ENCODE measurements around the gene RNU1-3. TPM values are rescaled to one million over a fixed set of nuclear protein-coding genes. Genes with fewer than 3 reads are reported as not detected.
"Not testable (repeated sequence)": the region's sequence is repeated elsewhere in the genome, so short reads cannot be mapped to it uniquely, and the experiment has no call there.

The RNU1-3 gene
- total RNA-seq, result under 0.01 TPM in 2 replicates

DNA sequence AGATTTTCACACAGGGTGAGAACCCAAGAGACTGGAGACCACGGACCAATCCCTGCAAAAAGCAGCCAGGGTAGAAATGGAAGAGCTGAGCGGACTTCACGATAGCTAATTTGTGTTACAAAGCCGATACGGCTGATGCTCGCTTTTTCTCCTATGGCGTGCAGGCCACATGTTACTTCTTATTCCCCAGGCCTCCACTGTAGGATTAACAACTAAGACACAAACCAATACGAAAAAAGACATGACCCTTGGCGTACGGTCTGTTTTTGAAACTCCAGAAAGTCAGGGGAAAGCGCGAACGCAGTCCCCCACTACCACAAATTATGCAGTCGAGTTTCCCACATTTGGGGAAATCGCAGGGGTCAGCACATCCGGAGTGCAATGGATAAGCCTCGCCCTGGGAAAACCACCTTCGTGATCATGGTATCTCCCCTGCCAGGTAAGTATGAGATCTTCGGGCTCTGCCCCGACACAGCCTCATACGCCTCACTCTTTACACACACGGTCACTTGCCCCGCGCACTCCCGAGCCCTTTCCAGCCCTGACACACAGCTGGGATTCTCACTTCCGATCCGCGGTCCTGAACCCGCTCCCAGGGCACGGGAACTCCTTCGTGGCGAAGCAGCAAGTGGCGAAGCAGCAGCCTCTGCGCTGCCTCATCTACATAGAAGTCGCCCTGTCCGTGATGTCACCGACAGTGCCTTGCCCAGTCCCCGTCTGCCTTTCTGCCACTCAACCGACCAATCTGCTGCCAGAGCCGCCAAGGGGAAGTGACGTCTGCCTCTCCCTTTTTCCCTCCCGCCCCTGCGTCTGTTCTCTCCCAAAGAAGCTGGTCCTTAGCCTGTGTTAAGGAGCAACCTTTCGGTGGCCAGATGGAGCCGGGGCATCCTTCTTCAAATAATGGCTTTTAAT, at the start of gene RNU1-3:
TSS of gene RNU1-3 (minus strand) at position 447 of the 912 bp plus-strand sequence.
- DNase-seq (ENCODE audit: low read depth), result not testable (repeated sequence)

DNA sequence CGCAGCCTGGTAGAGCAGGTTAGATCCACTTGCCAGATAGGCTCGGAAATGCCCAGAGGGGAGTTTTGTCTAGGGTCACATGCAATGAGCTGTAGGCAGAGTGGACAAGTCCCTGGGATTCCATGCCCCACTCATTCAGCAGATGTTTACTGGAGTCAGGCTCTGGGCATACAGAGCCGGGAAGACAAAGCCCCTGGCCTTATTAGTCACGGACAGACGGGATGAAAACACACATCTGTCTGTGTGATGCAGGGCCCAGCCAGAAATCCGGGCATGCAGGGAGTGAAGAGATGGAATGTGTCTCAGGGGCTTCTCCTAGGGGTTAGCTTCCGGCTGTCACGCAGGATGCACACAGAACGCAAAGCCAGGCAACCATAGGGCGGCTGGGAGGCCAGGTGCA, 46.7 kb upstream of the RNU1-3 start:
- not testable (repeated sequence) for DNase-seq (ENCODE audit: low read depth)

GRCh38 chr1:16712984-16713383, 46.2 kb upstream of the RNU1-3 start:
- DNase-seq (ENCODE audit: low read depth), result not testable (repeated sequence)

DNA sequence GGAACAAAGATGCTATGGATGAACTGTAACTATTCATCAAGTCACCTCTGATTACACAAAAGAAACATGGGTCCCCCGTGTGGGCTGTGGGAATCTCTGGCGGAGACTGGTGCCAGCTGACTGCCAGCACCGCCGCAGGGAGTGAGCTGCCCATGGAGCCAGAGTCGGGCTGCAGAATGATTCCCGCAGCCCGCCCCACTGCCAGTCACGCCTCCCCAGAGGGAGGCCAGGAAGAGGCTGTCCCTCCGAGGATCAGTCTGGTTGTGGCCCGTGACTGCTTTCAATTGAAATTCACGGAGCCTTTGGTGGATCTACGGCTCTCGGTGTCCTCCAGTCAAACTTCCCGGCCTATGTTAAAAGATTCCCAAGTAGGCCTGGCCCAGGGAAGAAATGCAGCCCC, 45.8 kb upstream of the RNU1-3 start:
- DNase-seq (ENCODE audit: low read depth), result not testable (repeated sequence)

DNA sequence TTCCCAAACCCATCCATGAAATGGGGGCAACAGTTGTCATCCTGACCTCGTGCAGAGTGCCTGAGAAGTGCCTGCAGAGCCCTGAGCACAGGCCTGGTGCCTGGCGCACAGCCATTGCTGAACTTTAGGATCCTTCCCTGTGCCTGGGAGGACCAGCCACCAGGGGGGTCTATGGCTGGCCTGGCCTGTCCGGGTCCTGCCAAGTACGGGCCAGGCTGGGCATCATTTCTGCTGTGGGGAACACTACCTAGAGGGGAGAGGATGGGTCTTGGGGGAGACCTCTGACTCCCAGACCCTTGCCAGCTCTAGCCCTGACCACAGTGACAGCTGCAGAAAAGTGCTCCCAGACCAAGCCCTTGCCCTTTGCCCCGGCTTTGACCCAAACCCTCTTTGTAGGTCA, 45.4 kb upstream of the RNU1-3 start:
- DNase-seq (ENCODE audit: low read depth), result not testable (repeated sequence)

- DNase-seq (ENCODE audit: low read depth), result not testable (repeated sequence)
These were observed 43.9 kb upstream of the RNU1-3 start for GRCh38 chr1:16710618-16711017.

DNA sequence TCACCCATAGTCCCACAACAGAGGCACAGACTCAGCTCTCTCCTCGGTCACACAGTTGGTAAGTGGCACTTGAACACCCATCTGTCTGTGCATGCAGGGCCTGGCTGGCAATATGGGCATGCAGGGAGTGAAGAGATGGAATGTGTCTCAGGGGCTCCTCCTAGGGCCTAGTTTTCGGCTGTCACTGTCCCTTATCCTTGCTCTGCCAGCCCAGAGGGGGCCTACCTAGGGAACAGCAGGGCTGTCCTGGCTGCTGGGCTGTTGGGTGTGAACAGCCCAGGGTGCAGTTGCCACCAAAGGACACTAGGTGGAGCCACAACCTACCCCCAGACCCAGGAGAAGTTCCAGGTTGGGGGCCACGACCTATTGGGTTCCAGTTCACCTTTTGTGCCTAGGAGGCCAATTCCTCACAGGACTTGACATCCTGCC, 42.9 kb upstream of the RNU1-3 start:
- DNase-seq (ENCODE audit: low read depth), result not testable (repeated sequence)

DNA sequence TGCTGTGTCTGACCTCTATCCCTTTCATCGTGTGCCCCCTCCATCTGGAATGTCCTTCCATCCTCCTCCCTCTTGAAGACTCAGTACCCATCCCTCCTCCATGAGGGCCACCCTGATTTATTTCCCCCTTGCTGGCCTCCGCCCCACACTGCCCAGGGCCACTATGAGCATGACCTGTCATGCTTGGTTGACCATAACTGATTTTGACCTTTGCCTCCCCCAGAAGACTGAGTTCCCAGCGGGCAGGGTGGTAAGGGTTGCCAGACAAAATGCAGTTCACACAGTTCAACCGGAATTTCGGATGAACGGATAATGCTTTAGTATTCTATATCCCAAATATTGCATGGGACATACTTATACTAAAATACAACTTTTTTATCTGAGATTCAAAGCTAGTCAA, 42.0 kb upstream of the RNU1-3 start:
- DNase-seq (ENCODE audit: low read depth), result not testable (repeated sequence)

DNA sequence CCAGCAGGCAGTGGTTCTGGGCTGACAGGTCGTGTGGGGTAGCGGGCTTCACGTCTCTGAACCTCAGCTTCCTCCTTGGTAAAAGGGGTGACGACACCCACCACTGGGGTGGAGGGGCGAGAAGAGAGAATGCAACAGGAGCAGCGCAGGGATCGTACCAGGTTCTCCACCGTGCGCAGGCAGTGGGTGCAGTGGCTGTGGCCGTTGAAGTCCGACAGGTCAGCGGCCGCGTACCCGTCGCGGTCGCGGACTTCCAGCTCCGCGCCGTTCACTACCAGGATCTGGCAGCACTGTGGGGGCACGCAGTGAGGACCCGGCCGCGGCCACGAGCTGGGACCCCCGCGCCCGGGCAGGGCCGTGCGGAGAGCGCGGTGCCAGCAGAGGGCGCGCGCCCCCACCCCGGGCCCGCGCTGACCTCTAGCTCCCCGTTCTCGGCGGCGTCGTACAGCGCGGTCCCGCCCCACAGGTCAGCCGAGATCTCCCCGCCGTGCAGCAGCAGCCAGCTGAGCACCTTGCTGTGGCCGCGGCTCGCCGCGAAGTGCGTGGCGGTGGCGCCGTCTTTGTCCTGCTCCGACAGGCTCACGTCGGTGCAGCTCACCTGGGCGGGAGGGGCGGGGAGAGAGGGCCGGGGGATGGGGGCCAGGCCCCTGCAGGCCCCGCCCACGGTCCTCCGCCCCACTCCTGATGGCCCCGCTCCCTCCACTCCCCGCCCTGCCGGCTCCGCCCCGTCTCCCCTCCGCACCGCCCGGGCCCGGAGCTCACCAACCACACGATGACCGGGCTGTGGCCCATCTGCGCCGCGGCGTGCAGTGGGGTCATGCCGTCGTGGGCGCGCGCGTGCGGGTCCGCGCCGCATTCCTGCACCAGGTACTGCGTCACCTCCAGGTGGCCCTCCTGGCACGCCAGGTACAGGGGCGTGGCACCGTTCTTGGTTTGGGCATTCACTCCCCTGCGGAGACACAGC, 40.7 kb upstream of the RNU1-3 start:
- not testable (repeated sequence) for DNase-seq (ENCODE audit: low read depth)

GRCh38 chr1:16706302-16706701, 39.6 kb upstream of the RNU1-3 start:
- DNase-seq (ENCODE audit: low read depth), result not testable (repeated sequence)

GRCh38 chr1:16704502-16705100, 37.9 kb upstream of the RNU1-3 start:
- not testable (repeated sequence) for DNase-seq (ENCODE audit: low read depth)

- DNase-seq (ENCODE audit: low read depth), result not testable (repeated sequence)
These were observed 37.3 kb upstream of the RNU1-3 start for GRCh38 chr1:16704076-16704475.

- DNase-seq (ENCODE audit: low read depth), result not testable (repeated sequence)
These were observed 36.9 kb upstream of the RNU1-3 start for GRCh38 chr1:16703602-16704001.

DNA sequence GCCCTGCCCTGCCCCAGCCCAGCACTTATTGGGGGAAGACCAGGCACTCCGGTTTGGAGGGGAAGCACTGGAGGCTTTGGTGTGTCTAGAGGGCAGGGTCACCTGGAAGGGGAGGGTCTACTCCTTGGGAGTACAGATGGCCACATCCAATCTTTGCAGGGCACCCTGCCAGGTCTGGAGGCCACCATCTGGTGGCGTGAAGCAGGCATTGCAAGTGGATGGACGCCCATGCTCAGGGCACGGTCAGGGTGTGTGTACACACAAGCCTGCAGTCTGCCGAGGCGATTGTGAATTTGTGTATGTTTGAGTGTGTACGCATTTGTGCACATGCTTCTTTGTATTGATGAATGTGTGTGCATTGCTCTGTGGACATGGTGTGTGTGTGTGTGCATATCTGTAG, 36.4 kb upstream of the RNU1-3 start:
- DNase-seq (ENCODE audit: low read depth), result not testable (repeated sequence)

- DNase-seq (ENCODE audit: low read depth), result not testable (repeated sequence)
These were observed 35.5 kb upstream of the RNU1-3 start for GRCh38 chr1:16702280-16702679.

- not testable (repeated sequence) for DNase-seq (ENCODE audit: low read depth)
These were observed 34.4 kb upstream of the RNU1-3 start for GRCh38 chr1:16701189-16701588.

GRCh38 chr1:16700138-16700895, 33.6 kb upstream of the RNU1-3 start:
- DNase-seq (ENCODE audit: low read depth), result not testable (repeated sequence)

DNA sequence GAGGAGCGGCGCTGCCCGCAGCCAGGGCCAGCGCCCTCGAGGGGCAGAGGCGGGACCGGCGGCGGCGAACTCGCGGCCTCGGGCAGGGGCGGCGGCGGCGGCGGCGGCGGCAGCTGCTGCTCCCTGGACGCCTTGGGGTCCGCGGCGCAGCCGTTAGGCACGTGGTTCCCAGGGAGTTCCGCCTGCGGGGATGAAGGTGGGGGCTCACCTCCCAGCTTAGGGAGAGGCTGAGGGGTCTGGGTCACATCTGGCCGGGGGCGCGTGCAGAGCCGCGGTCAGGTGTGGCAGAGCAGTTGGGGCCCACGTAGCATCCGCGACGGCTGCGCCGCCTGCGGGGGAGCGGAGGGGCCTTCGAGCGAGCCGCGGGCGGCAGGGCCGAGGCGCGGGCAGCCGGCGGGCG, 32.7 kb upstream of the RNU1-3 start:
- DNase-seq (ENCODE audit: low read depth), result not testable (repeated sequence)

- DNase-seq (ENCODE audit: low read depth), result not testable (repeated sequence)
These were observed 30.4 kb upstream of the RNU1-3 start for GRCh38 chr1:16697152-16697551.

- not testable (repeated sequence) for DNase-seq (ENCODE audit: low read depth)
These were observed 29.9 kb upstream of the RNU1-3 start for GRCh38 chr1:16696507-16697150.
